T1000 (cell line): ENCODE data around the gene KRTAP12-1.
"Not testable (repeated sequence)": the region's sequence is repeated elsewhere in the genome, so short reads cannot be mapped to it uniquely, and the experiment has no call there.

Experiments used
- DNase-seq: peaks from one replicate; lab custom pipeline; 2025; ENCODE audit warnings: mixed read lengths; lab: John Stamatoyannopoulos, UW

The KRTAP12-1 gene

GRCh38 chr21:44644878-44645277, 37.1 kb downstream of the KRTAP12-1 start:
- no peak for DNase-seq

- DNase-seq: no peak
Observed at GRCh38 chr21:44643741-44644310, 38.1 kb downstream of the KRTAP12-1 start.

- no peak for DNase-seq
Observed at GRCh38 chr21:44640761-44641160, 41.2 kb downstream of the KRTAP12-1 start.

- DNase-seq: no peak
Observed at GRCh38 chr21:44639331-44639655, 42.7 kb downstream of the KRTAP12-1 start.

- DNase-seq: not testable (repeated sequence)
Observed at GRCh38 chr21:44638506-44639330, 43.2 kb downstream of the KRTAP12-1 start.

- DNase-seq: not testable (repeated sequence)
Observed at GRCh38 chr21:44637851-44638348, 44.1 kb downstream of the KRTAP12-1 start.

- DNase-seq: no peak
Observed at GRCh38 chr21:44637018-44637850, 44.7 kb downstream of the KRTAP12-1 start, which contains the start of gene KRTAP10-10. Gene KRTAP10-10, plus strand, starts transcription at chr21:44637356. Its CDS starts 62 bp downstream, at chr21:44637418.

GRCh38 chr21:44636209-44637017, 45.5 kb downstream of the KRTAP12-1 start:
- DNase-seq: no peak

GRCh38 chr21:44632067-44632466, 49.9 kb downstream of the KRTAP12-1 start:
- no peak for DNase-seq
